GM23338 (cell line): Measurements from ENCODE around the gene AGPAT3.

Experiments used
- ETS1 ChIP-seq: IDR thresholded peaks from 2 replicates; pipeline ENCODE4 v1.6.1; 2016; ENCODE audit warnings: antibody characterized with exemption
- EZH2 ChIP-seq: fragments of 200-600 bp; sonication (generic); IDR thresholded peaks from one replicate; pipeline ENCODE4 v1.8.0; 2017; ENCODE audit warnings: antibody characterized with exemption, mild to moderate bottlenecking, low read depth; ENCODE audit not compliant: unreplicated experiment
- POLR2AphosphoS5 ChIP-seq: IDR thresholded peaks from 2 replicates; pipeline ENCODE4 v1.6.1; 2016; ENCODE audit warnings: antibody characterized with exemption, low read depth
- TF ChIP-seq, protein P1 (sequence below), 2 experiments: fragments of 200-600 bp in 1 of 2; sonication (generic) in 1 of 2; conservative IDR thresholded peaks; 2 replicates each; pipeline versions ENCODE4 v1.5.1 to v1.6.1; 2016 to 2017; ENCODE audit warnings: antibody characterized with exemption in 2 of 2, low read depth in 2 of 2, mild to moderate bottlenecking in 2 of 2, moderate library complexity in 1 of 2
- TF ChIP-seq, protein P2 (sequence below): IDR thresholded peaks from one replicate; pipeline ENCODE4 v1.6.1; 2018; ENCODE audit warnings: antibody characterized with exemption; ENCODE audit not compliant: unreplicated experiment

- TF ChIP-seq, protein P1, sequence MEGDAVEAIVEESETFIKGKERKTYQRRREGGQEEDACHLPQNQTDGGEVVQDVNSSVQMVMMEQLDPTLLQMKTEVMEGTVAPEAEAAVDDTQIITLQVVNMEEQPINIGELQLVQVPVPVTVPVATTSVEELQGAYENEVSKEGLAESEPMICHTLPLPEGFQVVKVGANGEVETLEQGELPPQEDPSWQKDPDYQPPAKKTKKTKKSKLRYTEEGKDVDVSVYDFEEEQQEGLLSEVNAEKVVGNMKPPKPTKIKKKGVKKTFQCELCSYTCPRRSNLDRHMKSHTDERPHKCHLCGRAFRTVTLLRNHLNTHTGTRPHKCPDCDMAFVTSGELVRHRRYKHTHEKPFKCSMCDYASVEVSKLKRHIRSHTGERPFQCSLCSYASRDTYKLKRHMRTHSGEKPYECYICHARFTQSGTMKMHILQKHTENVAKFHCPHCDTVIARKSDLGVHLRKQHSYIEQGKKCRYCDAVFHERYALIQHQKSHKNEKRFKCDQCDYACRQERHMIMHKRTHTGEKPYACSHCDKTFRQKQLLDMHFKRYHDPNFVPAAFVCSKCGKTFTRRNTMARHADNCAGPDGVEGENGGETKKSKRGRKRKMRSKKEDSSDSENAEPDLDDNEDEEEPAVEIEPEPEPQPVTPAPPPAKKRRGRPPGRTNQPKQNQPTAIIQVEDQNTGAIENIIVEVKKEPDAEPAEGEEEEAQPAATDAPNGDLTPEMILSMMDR (conservative IDR thresholded peaks at IDR 0.05; ENCODE audit: low read depth in 2 of 2), result no peak
- TF ChIP-seq EZH2 (no peak), ETS1 (no peak), POLR2AphosphoS5 (no peak)
- TF ChIP-seq, protein P2, sequence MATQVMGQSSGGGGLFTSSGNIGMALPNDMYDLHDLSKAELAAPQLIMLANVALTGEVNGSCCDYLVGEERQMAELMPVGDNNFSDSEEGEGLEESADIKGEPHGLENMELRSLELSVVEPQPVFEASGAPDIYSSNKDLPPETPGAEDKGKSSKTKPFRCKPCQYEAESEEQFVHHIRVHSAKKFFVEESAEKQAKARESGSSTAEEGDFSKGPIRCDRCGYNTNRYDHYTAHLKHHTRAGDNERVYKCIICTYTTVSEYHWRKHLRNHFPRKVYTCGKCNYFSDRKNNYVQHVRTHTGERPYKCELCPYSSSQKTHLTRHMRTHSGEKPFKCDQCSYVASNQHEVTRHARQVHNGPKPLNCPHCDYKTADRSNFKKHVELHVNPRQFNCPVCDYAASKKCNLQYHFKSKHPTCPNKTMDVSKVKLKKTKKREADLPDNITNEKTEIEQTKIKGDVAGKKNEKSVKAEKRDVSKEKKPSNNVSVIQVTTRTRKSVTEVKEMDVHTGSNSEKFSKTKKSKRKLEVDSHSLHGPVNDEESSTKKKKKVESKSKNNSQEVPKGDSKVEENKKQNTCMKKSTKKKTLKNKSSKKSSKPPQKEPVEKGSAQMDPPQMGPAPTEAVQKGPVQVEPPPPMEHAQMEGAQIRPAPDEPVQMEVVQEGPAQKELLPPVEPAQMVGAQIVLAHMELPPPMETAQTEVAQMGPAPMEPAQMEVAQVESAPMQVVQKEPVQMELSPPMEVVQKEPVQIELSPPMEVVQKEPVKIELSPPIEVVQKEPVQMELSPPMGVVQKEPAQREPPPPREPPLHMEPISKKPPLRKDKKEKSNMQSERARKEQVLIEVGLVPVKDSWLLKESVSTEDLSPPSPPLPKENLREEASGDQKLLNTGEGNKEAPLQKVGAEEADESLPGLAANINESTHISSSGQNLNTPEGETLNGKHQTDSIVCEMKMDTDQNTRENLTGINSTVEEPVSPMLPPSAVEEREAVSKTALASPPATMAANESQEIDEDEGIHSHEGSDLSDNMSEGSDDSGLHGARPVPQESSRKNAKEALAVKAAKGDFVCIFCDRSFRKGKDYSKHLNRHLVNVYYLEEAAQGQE, result no peak
These were observed 20.7 kb downstream of the AGPAT3 start for GRCh38 chr21:43885721-43886120.
